HepG2 (cell line): ENCODE results near the gene PLK5. TPM values are rescaled to one million over a fixed set of nuclear protein-coding genes. Genes with fewer than 3 reads are reported as not detected.
A peak's percentile ranks its signal among the peaks of the same experiment; 100 is the strongest.

ENCODE experiments used
- ATAD3A ChIP-seq: sonication (generic); formaldehyde crosslinking; IDR thresholded peaks from 2 replicates; pipeline ENCODE4 v1.4.0; 2020; ENCODE audit warnings: missing genetic modification reagents
- ATF7-NPFF ChIP-seq: sonication (generic); formaldehyde crosslinking; IDR thresholded peaks from 2 replicates; pipeline ENCODE4 v1.8.1; 2023; ENCODE audit warnings: mild to moderate bottlenecking, low read depth, missing genetic modification reagents, moderate library complexity
- EP300 ChIP-seq, 3 experiments: sonication (generic) in 1 of 3; formaldehyde crosslinking in 1 of 3; IDR thresholded peaks; 2 replicates each; pipeline versions ENCODE4 v1.5.1 to v1.6.1; 2011 to 2020; ENCODE audit warnings: low read depth in 2 of 3, low read length in 2 of 3, borderline replicate concordance in 1 of 3, improper control_type of control experiment in 1 of 3, mild to moderate bottlenecking in 1 of 3, missing genetic modification reagents in 1 of 3, moderate library complexity in 1 of 3
- HOMEZ ChIP-seq: IDR thresholded peaks from 2 replicates; pipeline ENCODE4 v1.6.1; 2016; ENCODE audit warnings: low read depth
- JUNB ChIP-seq: sonication (generic); formaldehyde crosslinking; IDR thresholded peaks from 2 replicates; pipeline ENCODE4 v1.8.0; 2022; ENCODE audit warnings: missing genetic modification reagents, mild to moderate bottlenecking, borderline replicate concordance
- MIER2 ChIP-seq: IDR thresholded peaks from 2 replicates; pipeline ENCODE4 v1.6.1; 2016; ENCODE audit warnings: missing biosample characterization, missing genetic modification reagents
- SMAD1 ChIP-seq: sonication (generic); formaldehyde crosslinking; IDR thresholded peaks from 2 replicates; pipeline ENCODE4 v1.4.0; 2020; ENCODE audit warnings: missing genetic modification reagents, low read depth, mild to moderate bottlenecking, borderline replicate concordance
- ZFP91 ChIP-seq: sonication (generic); formaldehyde crosslinking; IDR thresholded peaks from 2 replicates; pipeline ENCODE4 v1.9.0; 2022; ENCODE audit warnings: missing genetic modification reagents, mild to moderate bottlenecking, borderline replicate concordance
- ZNF264 ChIP-seq: sonication (generic); formaldehyde crosslinking; IDR thresholded peaks from 2 replicates; pipeline ENCODE4 v1.4.0; 2020; ENCODE audit warnings: missing genetic modification reagents
- ZNF605 ChIP-seq: sonication (generic); formaldehyde crosslinking; IDR thresholded peaks from 2 replicates; pipeline ENCODE4 v1.8.0; 2022; ENCODE audit warnings: mild to moderate bottlenecking, missing genetic modification reagents
- ZNF619 ChIP-seq: sonication (generic); formaldehyde crosslinking; IDR thresholded peaks from 2 replicates; pipeline ENCODE4 v1.4.0; 2020; ENCODE audit warnings: mild to moderate bottlenecking, missing genetic modification reagents
- ZNF644 ChIP-seq: IDR thresholded peaks from 2 replicates; pipeline ENCODE4 v1.6.1; 2016; ENCODE audit warnings: low read depth
- ZNF709 ChIP-seq: sonication (generic); formaldehyde crosslinking; IDR thresholded peaks from 2 replicates; pipeline ENCODE4 v1.5.0; 2020; ENCODE audit warnings: mild to moderate bottlenecking, missing genetic modification reagents
- ZSCAN21 ChIP-seq: sonication (generic); formaldehyde crosslinking; IDR thresholded peaks from 2 replicates; pipeline ENCODE4 v1.8.0; 2022; ENCODE audit warnings: mild to moderate bottlenecking, missing genetic modification reagents, moderate library complexity, borderline replicate concordance
- polyA plus RNA-seq, 8 experiments: library from polyadenylated mRNA; depleted of rRNA in 3 of 8; stranded (reverse) in 7 of 8; unstranded in 1 of 8; fragments of >200 nt; fragmentation: Illumina TruSeq in 4 of 8; extraction: Trizol in 4 of 8; gene quantifications; 2 replicates each; pipeline versions ENCODE4 v1.2.1 to v1.2.3, GENCODE V29; 2011 to 2016; ENCODE audit warnings: low read depth in 4 of 8, missing spikeins in 1 of 8, mixed read lengths in 1 of 8; ENCODE audit not compliant: insufficient read depth in 1 of 8
- total RNA-seq, 5 experiments: library from RNA; depleted of rRNA; stranded (reverse); fragments of >200 nt; fragmentation: Illumina TruSeq; extraction: Trizol; gene quantifications; 2 replicates each; pipeline ENCODE4 v1.2.3, GENCODE V29; 2016; ENCODE audit warnings: low read depth in 1 of 5
- TF ChIP-seq, protein P1 (sequence below): sonication (generic); formaldehyde crosslinking; conservative IDR thresholded peaks from 2 replicates; pipeline ENCODE4 v1.4.0; 2020; ENCODE audit warnings: mild to moderate bottlenecking, missing genetic modification reagents, moderate library complexity
- TF ChIP-seq, protein P2 (sequence below): sonication (generic); formaldehyde crosslinking; IDR thresholded peaks from 2 replicates; pipeline ENCODE4 v1.5.0; 2020; ENCODE audit warnings: missing genetic modification reagents, mild to moderate bottlenecking, borderline replicate concordance

PLK5 gene
- total and polyA plus RNA-seq, 2 of the 13 experiments (the other 11 are each of a cell fraction or from before 2014, with no cell fraction given) = not detected

DNA sequence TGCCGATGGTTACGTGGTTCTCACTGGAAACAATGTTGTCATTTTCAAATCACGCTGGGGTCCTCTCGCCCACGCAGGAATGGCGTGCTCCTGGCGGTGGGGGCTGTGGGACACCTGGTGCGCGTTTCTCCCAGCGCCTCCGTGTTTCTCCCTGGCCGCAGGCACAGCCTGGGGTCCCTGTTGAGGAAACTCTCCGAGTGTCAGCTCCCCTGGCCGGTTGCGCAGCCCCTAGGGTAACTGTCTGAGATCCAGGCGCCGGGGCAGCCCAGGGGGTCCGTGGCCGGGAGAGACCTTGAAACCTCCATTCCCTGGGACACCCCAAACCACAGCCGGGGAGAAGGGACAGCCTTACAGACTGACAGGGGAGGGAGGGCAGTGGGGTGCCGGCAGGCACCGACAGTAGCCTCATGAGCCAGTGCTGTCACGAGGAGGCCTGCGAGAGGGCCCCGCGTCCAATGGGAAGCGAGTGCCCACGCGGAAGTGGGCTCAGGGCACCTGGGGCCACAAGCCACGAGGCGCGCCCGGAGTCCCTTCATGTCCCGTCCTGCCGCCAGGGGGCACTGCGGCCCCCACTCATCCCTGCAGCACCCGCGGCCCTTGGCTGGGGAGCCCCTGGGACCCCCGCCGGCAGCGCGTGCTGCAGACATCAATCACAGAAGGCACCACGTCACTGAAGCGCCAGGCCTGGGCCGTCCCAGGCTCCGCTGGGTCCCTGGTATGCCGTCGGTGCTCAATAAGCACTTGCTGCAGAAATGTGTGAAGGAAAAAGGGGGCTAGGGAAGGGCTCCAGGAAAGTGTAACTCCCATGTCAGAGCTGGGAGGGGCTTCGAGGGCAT lies 20.6 kb upstream of the PLK5 start (continued):
- TF ChIP-seq, protein P1, sequence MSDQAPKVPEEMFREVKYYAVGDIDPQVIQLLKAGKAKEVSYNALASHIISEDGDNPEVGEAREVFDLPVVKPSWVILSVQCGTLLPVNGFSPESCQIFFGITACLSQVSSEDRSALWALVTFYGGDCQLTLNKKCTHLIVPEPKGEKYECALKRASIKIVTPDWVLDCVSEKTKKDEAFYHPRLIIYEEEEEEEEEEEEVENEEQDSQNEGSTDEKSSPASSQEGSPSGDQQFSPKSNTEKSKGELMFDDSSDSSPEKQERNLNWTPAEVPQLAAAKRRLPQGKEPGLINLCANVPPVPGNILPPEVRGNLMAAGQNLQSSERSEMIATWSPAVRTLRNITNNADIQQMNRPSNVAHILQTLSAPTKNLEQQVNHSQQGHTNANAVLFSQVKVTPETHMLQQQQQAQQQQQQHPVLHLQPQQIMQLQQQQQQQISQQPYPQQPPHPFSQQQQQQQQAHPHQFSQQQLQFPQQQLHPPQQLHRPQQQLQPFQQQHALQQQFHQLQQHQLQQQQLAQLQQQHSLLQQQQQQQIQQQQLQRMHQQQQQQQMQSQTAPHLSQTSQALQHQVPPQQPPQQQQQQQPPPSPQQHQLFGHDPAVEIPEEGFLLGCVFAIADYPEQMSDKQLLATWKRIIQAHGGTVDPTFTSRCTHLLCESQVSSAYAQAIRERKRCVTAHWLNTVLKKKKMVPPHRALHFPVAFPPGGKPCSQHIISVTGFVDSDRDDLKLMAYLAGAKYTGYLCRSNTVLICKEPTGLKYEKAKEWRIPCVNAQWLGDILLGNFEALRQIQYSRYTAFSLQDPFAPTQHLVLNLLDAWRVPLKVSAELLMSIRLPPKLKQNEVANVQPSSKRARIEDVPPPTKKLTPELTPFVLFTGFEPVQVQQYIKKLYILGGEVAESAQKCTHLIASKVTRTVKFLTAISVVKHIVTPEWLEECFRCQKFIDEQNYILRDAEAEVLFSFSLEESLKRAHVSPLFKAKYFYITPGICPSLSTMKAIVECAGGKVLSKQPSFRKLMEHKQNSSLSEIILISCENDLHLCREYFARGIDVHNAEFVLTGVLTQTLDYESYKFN = no peak
- TF ChIP-seq MIER2 (CRISPR knock-in tag) = no peak
- TF ChIP-seq ZNF644 = no peak
- no peak for TF ChIP-seq ZNF605
- TF ChIP-seq EP300 (IDR thresholded peaks at IDR 0.05; ENCODE audit: low read depth in 2 of 2, low read length in 2 of 2) = no peak
- no peak for TF ChIP-seq EP300 (CRISPR knock-in tag; IDR thresholded peaks at IDR 0.05; ENCODE audit: borderline replicate concordance)
- no peak for TF ChIP-seq HOMEZ (CRISPR knock-in tag)
- TF ChIP-seq ZSCAN21 (CRISPR knock-in tag) = no peak
- no peak for TF ChIP-seq JUNB (CRISPR knock-in tag)
- no peak for TF ChIP-seq ATAD3A (CRISPR knock-in tag)
- TF ChIP-seq ATF7-NPFF = no peak
- no peak for TF ChIP-seq ZNF264 (CRISPR knock-in tag)
- peak; percentile 57; the same call in 1 of the 2 replicates for TF ChIP-seq ZNF709 (CRISPR knock-in tag)
- TF ChIP-seq, protein P2, sequence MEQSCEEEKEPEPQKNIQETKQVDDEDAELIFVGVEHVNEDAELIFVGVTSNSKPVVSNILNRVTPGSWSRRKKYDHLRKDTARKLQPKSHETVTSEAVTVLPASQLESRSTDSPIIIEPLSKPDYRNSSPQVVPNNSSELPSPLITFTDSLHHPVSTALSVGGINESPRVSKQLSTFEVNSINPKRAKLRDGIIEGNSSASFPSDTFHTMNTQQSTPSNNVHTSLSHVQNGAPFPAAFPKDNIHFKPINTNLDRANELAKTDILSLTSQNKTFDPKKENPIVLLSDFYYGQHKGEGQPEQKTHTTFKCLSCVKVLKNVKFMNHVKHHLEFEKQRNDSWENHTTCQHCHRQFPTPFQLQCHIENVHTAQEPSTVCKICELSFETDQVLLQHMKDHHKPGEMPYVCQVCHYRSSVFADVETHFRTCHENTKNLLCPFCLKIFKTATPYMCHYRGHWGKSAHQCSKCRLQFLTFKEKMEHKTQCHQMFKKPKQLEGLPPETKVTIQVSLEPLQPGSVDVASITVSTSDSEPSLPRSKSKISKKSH (CRISPR knock-in tag) = no peak; the same call in 1 of the 2 replicates
- TF ChIP-seq SMAD1 (CRISPR knock-in tag) = no peak
- TF ChIP-seq ZNF619 = no peak
- peak; percentile 81; the same call in 1 of the 2 replicates for TF ChIP-seq ZFP91 (CRISPR knock-in tag)
